Astrocyte of the cerebellum (primary cell): ENCODE measurements around the gene FOXB1.
A peak's percentile ranks its signal among the peaks of the same experiment; 100 is the strongest.

Experiments
- DNase-seq: peaks from one replicate; pipeline ENCODE4 v3.0.0-alpha.2; 2011; ENCODE audit warnings: low read depth
- H3K4me3 ChIP-seq: 2 replicates; pipeline ENCODE4 v1.5.1; 2011; ENCODE audit warnings: mild to moderate bottlenecking, low read depth, low read length, moderate library complexity
- CTCF ChIP-seq: IDR thresholded peaks from 2 replicates; pipeline ENCODE4 v1.5.1; 2012; ENCODE audit warnings: low read length, low read depth, moderate library complexity, mild to moderate bottlenecking; ENCODE audit errors: missing control alignments
- in situ Hi-C: cut with HindIII; loops from 2 replicates; pipeline ENCODE4 v1.10.0; 2017; ENCODE audit warnings: low sequenced_read_pairs

FOXB1 gene

GRCh38 chr15:60001610-60002527 is 2.2 kb upstream of the FOXB1 start:
- no peak for DNase-seq
- in situ Hi-C loops: no loop called here
- no peak for TF ChIP-seq CTCF
- H3K4me3 ChIP-seq: no peak overlapping the region

GRCh38 chr15:60002528-60003218 is 1.4 kb upstream of the FOXB1 start:
- in situ Hi-C loops: no loop called here
- DNase-seq: no peak
- no peak overlapping the region for H3K4me3 ChIP-seq
- TF ChIP-seq CTCF: no peak

GRCh38 chr15:60003243-60004008 is 685 bp upstream of the FOXB1 start:
- DNase-seq: no peak
- no peak overlapping the region for H3K4me3 ChIP-seq
- TF ChIP-seq CTCF: no peak
- in situ Hi-C loops: no loop called here

- TF ChIP-seq CTCF: no peak
- in situ Hi-C loops: no loop called here
- H3K4me3 ChIP-seq: peak overlapping the region; percentile 28
- DNase-seq: no peak
These were observed 788 bp downstream of the FOXB1 start for GRCh38 chr15:60004846-60005351.

- H3K4me3 ChIP-seq: peak overlapping the region; percentile 30
- in situ Hi-C loops: no loop called here
- TF ChIP-seq CTCF: no peak
- DNase-seq: no peak
These were observed 1.5 kb downstream of the FOXB1 start for GRCh38 chr15:60005352-60006202.
